Measurements from ENCODE around the gene ITGAX.

DNA sequence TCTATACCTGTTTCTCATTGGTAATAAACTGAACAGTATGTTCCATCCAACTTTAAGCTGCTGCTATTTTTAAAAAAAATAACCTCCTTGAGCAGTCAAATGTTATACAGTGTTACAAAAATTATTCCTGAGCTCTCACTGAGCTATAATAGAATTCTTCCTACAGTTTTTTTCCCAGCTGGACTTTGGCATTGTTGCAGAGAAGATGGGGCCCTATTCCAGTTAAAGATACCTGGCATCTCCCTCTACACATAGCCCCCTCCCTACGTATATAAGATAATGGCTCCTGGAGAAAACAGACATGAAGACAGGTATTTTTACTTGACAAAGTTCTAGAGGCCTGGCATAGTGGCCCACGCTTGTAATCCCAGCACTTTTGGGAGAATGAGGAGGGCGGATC, 74.8 kb downstream of the ITGAX start:
- no peak for TF ChIP-seq CTCF (conservative IDR thresholded peaks at IDR 0.05; ENCODE audit: low read length)
- no peak for TF ChIP-seq EZH2phosphoT487 (IDR thresholded peaks at IDR 0.05; ENCODE audit: borderline replicate concordance)
